Transverse colon (tissue), 4 donors: ENCODE data around the gene PDHB. TPM values are rescaled to one million over a fixed set of nuclear protein-coding genes. Genes with fewer than 3 reads are reported as not detected.

Experiments used
- DNase-seq: peaks from one replicate; pipeline ENCODE4 v3.0.0-alpha.2; 2019
- H3K27ac ChIP-seq, 4 donors: fragments of 200-600 bp; sonication (generic); 2 replicates each; pipeline ENCODE4 v1.5.1; 2016 to 2018; ENCODE audit warnings: inconsistent platforms in 4 of 4
- H3K27me3 ChIP-seq: fragments of 200-600 bp; sonication (generic); 2 replicates; pipeline ENCODE4 v1.5.1; 2017; ENCODE audit warnings: inconsistent platforms
- H3K36me3 ChIP-seq, 4 donors: fragments of 200-600 bp; sonication (generic); 2 replicates each; pipeline ENCODE4 v1.5.1; 2017 to 2019; ENCODE audit warnings: inconsistent platforms in 4 of 4
- H3K4me1 ChIP-seq, 4 donors: fragments of 200-600 bp; sonication (generic); 2 replicates each; pipeline ENCODE4 v1.5.1; 2017 to 2020; ENCODE audit warnings: inconsistent platforms in 4 of 4
- H3K4me3 ChIP-seq, 4 donors: fragments of 200-600 bp; sonication (generic); 1 replicate in 1 of 4; 2 replicates in 3 of 4; pipeline versions ENCODE4 v1.5.1 to v1.6.1; 2017 to 2019; ENCODE audit warnings: inconsistent platforms in 4 of 4
- H3K9me3 ChIP-seq, 2 donors: fragments of 200-600 bp; sonication (generic); 2 replicates each; pipeline ENCODE4 v1.5.1; 2017 to 2019; ENCODE audit warnings: inconsistent platforms in 2 of 2
- CTCF ChIP-seq, 5 experiments: fragments of 200-600 bp in 3 of 5; fragments of 450-650 bp in 2 of 5; sonication (generic) in 3 of 5; IDR thresholded peaks; 1 replicate in 2 of 5; 2 replicates in 3 of 5; pipeline ENCODE4 v1.5.1; 2016 to 2017; ENCODE audit warnings: antibody characterized with exemption in 5 of 5, inconsistent platforms in 3 of 5, mild to moderate bottlenecking in 2 of 5, moderate library complexity in 1 of 5
- EP300 ChIP-seq: sonication (generic); formaldehyde crosslinking; IDR thresholded peaks from one replicate; pipeline ENCODE4 v1.6.1; 2017; ENCODE audit warnings: antibody characterized with exemption, low read depth
- POLR2A ChIP-seq: fragments of 450-650 bp; IDR thresholded peaks from one replicate; pipeline ENCODE4 v1.6.1; 2016; ENCODE audit warnings: antibody characterized with exemption, mild to moderate bottlenecking, moderate library complexity
- POLR2AphosphoS5 ChIP-seq, 3 donors: sonication (generic); formaldehyde crosslinking; IDR thresholded peaks; one replicate each; pipeline ENCODE4 v1.6.1; 2016; ENCODE audit warnings: antibody characterized with exemption in 3 of 3
- WGBS, 2 donors: methylation state at CpG; one replicate each; pipeline ENCODE4 v1.1.5; 2018; ENCODE audit warnings: low coverage in 1 of 2; 5-methylcytosine and 5-hydroxymethylcytosine counted together
- in situ Hi-C, 4 donors: fragments of 200-750 bp; cut with MboI; loops; one replicate each; pipeline versions ENCODE4 v1.15.0 to v1.15.1; 2017; ENCODE audit warnings: low sequenced_read_pairs in 3 of 4, low pct_ligation_motif_present in 1 of 4, low pct_unique_long_range_greater_than_20kb in 1 of 4
- intact Hi-C: fragments of 100-400 bp; cut with DNase I; formaldehyde crosslinking; loops from one replicate; pipeline ENCODE4 v1.15.1; 2023; ENCODE audit warnings: low total_unique reads
- total RNA-seq, 4 donors: library from RNA; depleted of rRNA; stranded (reverse); fragments of >200 nt; gene quantifications; one replicate each; pipeline ENCODE4 v1.1.0, GENCODE V29; 2016

Gene PDHB
- total RNA-seq, 4 donors from 2014 or later, result 22.7 to 99.7 (median 73.7) TPM

DNA sequence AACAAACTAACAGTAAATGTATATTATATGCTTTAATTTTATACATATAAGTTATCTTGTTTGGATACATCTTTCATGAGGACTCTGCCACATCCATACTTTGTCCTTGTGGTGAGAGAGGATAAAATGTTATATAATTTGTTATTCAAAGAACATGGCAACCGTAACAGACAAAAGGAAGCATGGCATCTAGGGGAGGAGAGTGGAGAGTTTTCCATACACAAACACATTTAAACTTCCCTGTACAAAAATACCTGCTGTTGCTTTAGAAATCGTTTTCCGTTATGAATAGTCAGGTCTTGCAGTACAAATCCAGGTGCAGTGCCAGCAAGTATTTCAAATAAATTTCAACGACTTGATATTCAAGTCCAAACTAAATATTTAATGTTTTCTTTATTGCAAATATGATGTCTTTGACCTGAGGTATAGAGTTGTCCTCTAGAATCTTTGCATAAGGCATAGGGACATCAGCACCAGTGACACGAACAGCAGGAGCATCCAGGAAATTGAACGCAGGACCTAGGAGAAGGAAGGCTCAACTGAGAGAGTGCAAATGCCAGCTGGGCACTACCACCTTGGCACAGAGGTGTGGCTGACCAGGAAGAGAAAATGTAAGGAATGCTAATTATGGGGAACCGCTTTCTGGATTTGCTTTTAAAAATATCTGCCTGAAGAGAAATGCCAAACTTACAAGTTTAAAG, 5.8 kb downstream of the PDHB start:
- WGBS, 2 donors, result 60 to 69% methylated on average over 6 to 7 of the region's 7 CpGs
- TF ChIP-seq EP300, result no peak
- no peak overlapping the region for H3K27ac ChIP-seq
- H3K4me1 ChIP-seq, result peaks cover 6 to 11% (median 9%) of the 10 kb centered on the region in 4 donors
- H3K9me3 ChIP-seq, result no peaks in the 10 kb centered on the region
- H3K27me3 ChIP-seq, result no peaks in the 10 kb centered on the region
- H3K36me3 ChIP-seq, result peaks cover 0 to 64% (median 30%) of the 10 kb centered on the region in 4 donors
- no peak overlapping the region for H3K4me3 ChIP-seq
- DNase-seq, result no peak
- in situ Hi-C loops, result no loop called here
- intact Hi-C loops, result no loop called here

- in situ Hi-C loops, result no loop called here
- H3K36me3 ChIP-seq, result peaks cover 0 to 51% (median 25%) of the 10 kb centered on the region in 4 donors
Observed at GRCh38 chr3:58425782-58426181, 7.8 kb downstream of the PDHB start.

DNA sequence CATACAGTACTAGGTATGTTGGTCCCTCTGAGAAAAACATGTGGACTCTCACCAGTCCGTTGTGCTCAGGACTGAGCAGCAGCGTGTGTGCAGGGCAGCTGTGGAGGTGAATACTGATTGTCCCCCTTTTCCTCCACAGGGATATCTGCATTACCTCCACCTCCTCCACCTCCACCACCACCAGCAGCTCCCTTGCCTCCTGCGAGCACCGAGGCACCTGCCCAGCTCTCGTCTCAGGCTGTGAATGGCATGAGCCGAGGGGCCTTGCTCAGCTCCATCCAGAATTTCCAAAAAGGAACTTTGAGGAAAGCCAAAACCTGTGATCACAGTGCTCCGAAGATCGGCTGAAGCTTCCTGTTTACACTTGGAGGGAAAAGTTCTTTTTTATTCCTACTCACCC, 9.0 kb downstream of the PDHB start:
- H3K4me1 ChIP-seq, result peaks cover 0 to 11% (median 5%) of the 10 kb centered on the region in 4 donors
- in situ Hi-C loops (loop anchor here in 1 of 4 donors (25.0 kb wide), 1 partner anchor 237 kb away; no protein-coding TSS in a partner anchor), intact Hi-C loops (no loop called here)
- no peaks in the 10 kb centered on the region for H3K9me3 ChIP-seq
- H3K27ac ChIP-seq, result peak overlapping the region in 1 of 4 donors; percentile 3
- H3K36me3 ChIP-seq, result peaks cover 0 to 39% (median 20%) of the 10 kb centered on the region in 4 donors
- no peak for DNase-seq
- H3K27me3 ChIP-seq, result no peaks in the 10 kb centered on the region
- H3K4me3 ChIP-seq, result no peak overlapping the region
- TF ChIP-seq CTCF (IDR thresholded peaks at IDR 0.05) (no peak), POLR2AphosphoS5 (IDR thresholded peaks at IDR 0.05) (no peak), EP300 (no peak)
- WGBS, 2 donors, result 63 to 77% methylated on average over 4 to 8 of the region's 8 CpGs

More at GRCh38 chr3:58425782-58426181, 7.8 kb downstream of the PDHB start:
- H3K4me1 ChIP-seq, result no peaks in the 10 kb centered on the region
- no peak for TF ChIP-seq CTCF (IDR thresholded peaks at IDR 0.05)
- no peak for TF ChIP-seq POLR2AphosphoS5 (IDR thresholded peaks at IDR 0.05)
- no peak for TF ChIP-seq EP300
- no peak for DNase-seq
- no peak overlapping the region for H3K4me3 ChIP-seq
- no peaks in the 10 kb centered on the region for H3K27me3 ChIP-seq
- no peaks in the 10 kb centered on the region for H3K9me3 ChIP-seq
- 61 to 77% methylated on average over 2 of the region's 2 CpGs for WGBS, 2 donors
- intact Hi-C loops, result no loop called here
- no peak overlapping the region for H3K27ac ChIP-seq

GRCh38 chr3:58422756-58423325, 10.8 kb downstream of the PDHB start:
- H3K4me3 ChIP-seq, result no peak overlapping the region
- in situ Hi-C loops, result loop anchor here in 1 of 4 donors (25.0 kb wide), 1 partner anchor 236 kb away; no protein-coding TSS in a partner anchor

More at GRCh38 chr3:58422756-58423325, 10.8 kb downstream of the PDHB start:
- Histone ChIP-seq H3K27me3 (no peaks in the 10 kb centered on the region), H3K27ac (no peak overlapping the region), H3K36me3 (peaks cover 0 to 24% (median 11%) of the 10 kb centered on the region in 4 donors), H3K9me3 (no peaks in the 10 kb centered on the region), H3K4me1 (peaks cover 2 to 21% (median 11%) of the 10 kb centered on the region in 4 donors)
- no peak for DNase-seq
- intact Hi-C loops, result no loop called here
- TF ChIP-seq CTCF (IDR thresholded peaks at IDR 0.05), result no peak
- TF ChIP-seq POLR2AphosphoS5 (IDR thresholded peaks at IDR 0.05), result no peak
- no peak for TF ChIP-seq EP300
- no peak for TF ChIP-seq POLR2A
- WGBS, 2 donors, result 63 to 78% methylated on average over 1 to 8 of the region's 8 CpGs
